Measurements from ENCODE around the gene CACNA1H.

The CACNA1H gene

DNA sequence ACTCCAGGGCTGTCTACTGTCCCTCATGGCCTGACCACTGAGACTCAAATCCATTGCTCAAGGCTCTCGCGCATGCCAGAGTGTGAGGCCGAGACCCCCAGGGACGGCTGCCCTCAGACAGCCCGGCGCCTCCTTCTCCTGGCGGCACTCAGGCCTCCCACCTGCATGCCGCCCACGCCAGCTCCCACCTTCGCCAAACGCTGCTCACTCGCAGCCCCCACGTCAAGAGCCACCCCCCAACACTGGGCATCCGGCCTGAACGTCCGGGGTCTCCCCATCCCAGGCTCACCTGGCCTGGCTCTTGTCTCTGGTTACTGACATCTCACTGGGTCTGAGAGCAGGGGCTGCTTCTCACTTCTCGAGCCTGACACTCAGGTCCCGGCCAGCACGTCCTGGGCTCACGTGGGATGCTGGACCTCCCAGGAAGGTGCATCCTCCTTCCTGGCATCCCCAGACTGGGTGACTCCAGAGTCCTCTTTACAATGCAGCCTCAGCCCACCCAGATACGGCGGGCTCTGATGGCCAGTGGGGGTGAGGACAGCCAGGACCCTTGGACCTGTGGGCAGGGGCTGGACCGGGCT is 12.2 kb upstream of the CACNA1H start:
- DNase-seq: no peak

- no peak for DNase-seq
These were observed 11.7 kb upstream of the CACNA1H start for GRCh38 chr16:1141191-1141590.

DNA sequence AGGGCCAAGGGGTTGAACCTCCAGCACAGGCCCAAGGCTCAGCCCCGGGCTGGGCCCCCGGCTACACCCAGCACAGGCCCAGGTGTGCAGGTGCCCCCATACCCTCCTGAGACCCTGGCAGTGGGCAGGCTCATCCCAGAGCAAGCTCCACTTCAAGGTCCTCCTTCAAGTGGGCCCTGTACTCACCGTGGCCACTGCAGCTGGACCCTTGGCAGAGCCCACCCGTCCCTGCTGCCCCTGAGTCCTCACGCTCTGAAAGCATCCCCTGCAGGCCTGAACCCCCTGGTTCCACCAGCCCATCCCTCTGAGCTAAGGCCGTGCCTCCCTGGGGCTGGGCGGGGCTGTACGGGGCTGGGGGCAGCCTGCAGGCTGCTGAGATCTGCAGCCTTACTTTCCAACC is 11.2 kb upstream of the CACNA1H start:
- DNase-seq: no peak

GRCh38 chr16:1142911-1143310 is 10.0 kb upstream of the CACNA1H start:
- DNase-seq: no peak

- DNase-seq: no peak
These were observed 9.0 kb upstream of the CACNA1H start for GRCh38 chr16:1143761-1144450.

GRCh38 chr16:1144476-1145382 is 8.2 kb upstream of the CACNA1H start:
- peak in 14 of 58 donors; percentile 5 to 34 (median 20) for DNase-seq

GRCh38 chr16:1145383-1146100 is 7.4 kb upstream of the CACNA1H start:
- no peak for DNase-seq

GRCh38 chr16:1146409-1146808 is 6.5 kb upstream of the CACNA1H start:
- no peak for DNase-seq

- DNase-seq: no peak
These were observed 5.9 kb upstream of the CACNA1H start for GRCh38 chr16:1147027-1147426.

GRCh38 chr16:1149101-1149636 is 3.7 kb upstream of the CACNA1H start:
- no peak for DNase-seq

DNA sequence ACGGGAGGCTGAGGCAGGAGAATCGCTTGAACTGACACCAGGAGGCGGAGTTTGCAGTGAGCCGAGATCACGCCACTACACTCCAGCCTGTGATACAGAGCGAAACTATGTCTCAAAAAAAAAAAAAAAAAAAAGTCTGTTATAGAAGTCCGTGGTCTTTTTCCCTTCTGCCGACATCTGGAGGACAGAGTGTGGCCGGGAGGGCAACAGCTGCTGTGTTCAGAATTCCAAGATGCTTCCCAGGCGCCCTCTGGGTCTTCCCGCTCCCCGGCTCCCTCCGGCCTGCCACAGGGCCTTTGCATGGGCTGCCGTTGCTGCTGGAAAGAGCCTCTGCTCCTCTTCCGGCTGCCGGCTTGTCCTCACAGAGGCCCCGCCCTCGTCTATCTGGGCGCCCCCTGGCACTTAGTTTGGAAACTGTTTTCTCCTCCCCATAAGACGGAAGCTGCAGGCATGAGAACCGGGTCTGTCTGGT is 2.4 kb upstream of the CACNA1H start:
- DNase-seq: no peak

DNA sequence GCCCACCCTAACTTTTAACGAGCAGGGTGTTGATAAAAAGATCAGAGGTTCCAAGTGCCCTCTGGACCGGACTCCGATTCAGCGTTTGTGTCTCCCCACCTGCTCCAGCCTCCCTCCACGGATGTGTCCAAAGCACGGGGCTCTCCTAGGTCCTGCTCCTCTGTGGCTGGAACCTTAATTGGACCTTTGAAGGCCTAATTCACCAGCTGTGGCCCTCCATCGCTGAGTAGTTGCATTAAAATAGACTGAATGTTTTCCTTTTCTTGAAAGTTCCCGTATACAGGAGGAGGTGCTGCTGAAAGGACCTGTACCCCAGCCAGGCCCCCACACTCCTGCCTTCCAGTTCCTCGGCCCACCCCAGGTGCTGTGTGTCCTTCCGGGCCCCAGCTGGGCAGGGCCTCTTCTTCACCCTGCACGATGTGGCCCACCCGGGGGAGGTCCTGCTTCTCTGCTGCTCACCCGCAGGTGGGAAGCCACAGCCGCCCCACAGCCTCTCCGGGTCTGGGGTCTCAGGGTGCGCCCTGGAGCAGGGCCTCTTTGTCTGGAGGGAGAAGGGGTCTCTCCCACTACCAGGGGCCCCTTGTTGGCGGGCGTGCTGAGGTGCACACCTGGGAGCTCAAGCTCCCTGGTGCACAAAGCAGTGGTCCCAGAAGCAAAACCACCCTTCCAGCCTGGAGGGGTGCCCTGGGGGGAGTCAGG is 1.3 kb upstream of the CACNA1H start:
- no peak for DNase-seq

DNA sequence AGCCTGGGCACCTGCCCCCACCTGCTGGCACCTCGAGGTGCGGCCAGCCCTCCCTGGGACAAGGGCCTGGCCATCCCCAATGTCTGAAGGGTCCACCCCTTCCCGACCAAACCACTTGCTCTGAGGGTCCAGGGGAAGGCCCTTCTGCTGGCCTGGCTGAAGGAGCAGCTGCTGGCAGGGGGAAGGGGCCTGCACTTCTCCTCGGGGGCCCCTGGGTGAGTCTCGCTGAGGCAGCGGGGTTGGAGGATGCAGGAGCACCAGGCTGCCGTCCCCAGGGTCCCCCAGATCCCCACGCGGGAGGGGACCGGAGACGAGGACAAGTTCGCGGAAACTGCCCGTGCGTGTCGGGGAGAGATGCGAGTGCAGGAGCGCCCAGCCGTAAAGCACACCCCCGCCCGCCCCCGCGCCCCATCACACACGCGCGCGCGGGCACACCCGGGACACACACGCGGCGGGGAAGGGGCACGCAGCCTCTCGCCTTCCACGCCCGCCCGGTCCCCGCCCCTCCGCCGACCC is 725 bp upstream of the CACNA1H start:
- peak in 1 of 58 donors; percentile 30 for DNase-seq

- DNase-seq: no peak
These were observed 714 bp downstream of the CACNA1H start for GRCh38 chr16:1153480-1154160.

GRCh38 chr16:1154291-1154886 is 1.5 kb downstream of the CACNA1H start:
- DNase-seq: peak in 1 of 58 donors; percentile 30

DNA sequence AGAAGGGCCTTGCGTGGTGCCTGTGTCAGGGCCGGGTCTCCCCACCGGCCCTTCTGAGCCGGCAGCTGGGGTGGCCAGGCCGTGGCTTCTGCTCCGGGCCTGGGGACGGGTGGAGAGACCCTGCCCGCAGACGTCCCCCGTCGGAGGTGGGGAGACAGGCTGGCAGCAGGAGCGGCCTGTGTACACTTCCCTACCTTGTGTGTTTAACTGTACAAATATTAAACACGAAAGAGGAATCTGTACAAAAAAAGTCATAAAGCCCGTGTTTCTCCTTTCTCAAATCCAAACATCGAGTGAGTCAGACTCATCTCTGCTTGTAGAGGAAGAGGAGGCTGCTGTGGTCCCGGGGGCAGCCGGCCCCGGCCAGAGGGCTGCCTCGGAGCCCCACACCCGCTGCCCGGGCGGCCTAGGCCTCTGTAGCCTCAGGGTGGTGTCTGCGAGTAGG is 2.0 kb downstream of the CACNA1H start:
- no peak for DNase-seq

GRCh38 chr16:1155353-1156054 is 2.6 kb downstream of the CACNA1H start:
- DNase-seq: no peak

Measured in anterior cingulate cortex (tissue), 58 donors.